Retinal pigment epithelial cell (primary cell): ENCODE data around the gene PRR22.

Experiments used
- DNase-seq: peaks from one replicate; pipeline ENCODE4 v3.0.0-alpha.2; 2010; ENCODE audit warnings: low read depth
- H3K4me3 ChIP-seq: 2 replicates; pipeline ENCODE4 v1.5.1; 2011; ENCODE audit warnings: mild to moderate bottlenecking, low read length, control low read depth, moderate library complexity
- CTCF ChIP-seq: conservative IDR thresholded peaks from 2 replicates; pipeline ENCODE4 v1.5.1; 2011; ENCODE audit warnings: low read depth, low read length, control low read depth, inconsistent platforms

PRR22 gene

DNA sequence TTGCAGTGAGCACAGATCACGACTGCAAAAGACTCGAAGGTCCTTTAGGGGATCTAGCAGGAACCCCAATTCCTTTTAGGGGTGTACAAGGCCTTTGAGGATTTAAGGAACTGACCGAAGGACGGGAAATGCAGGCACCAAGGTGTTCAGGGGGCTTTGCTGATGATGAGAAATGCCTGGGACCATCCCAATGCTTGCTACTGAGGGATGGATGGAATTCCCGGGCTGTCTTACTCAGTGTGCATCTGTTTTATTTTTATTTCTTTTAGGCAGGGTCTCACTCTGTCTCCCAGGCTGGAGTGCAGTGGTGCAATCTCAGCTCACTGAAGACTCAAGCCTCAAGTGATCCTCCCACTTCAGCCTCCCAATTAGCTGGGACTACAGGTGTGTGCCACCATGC lies 11.3 kb downstream of the PRR22 start:
- DNase-seq: no peak
- no peak for TF ChIP-seq CTCF
- H3K4me3 ChIP-seq: no peak overlapping the region

DNA sequence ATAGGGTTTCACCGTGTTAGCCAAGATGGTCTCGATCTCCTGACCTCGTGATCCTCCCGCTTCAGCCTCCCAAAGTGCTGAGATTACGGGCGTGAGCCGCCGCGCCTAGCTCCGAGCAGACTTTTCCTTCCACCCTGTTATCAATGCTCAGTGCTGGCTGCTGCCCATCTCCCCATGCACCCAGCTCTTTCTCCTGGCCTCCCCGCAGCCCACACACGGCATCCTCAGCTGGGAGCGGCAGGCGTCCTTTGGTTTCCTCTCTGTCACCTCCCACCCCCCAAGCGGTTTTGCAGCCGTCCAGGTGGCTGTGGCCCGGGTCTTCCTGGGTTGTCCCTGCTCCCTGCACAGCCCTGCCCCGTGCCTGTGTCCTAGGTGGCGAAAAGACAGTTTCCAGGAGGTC lies 12.1 kb downstream of the PRR22 start:
- no peak for TF ChIP-seq CTCF
- no peak for DNase-seq

DNA sequence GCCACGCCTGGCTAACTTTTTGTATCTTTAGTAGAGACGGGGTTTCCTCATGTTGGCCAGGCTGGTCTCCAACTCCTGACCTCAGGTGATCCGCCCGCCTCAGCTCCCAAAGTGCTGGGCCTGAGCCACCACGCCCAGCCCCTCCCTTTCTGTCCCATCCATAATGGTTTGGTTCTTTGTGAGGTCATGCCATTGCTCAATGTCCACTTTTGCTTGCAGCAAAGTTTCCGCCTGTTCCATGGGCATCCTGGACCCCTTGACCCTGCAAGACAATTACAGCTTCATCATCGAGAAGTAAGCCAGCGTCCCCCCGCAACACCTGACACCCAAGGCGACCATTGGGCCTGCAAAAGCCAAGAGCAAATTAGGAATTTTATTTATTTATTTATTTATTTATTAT lies 16.6 kb downstream of the PRR22 start:
- DNase-seq: no peak
- TF ChIP-seq CTCF: no peak
- no peak overlapping the region for H3K4me3 ChIP-seq

More for the DNA sequence above, 12.1 kb downstream of the PRR22 start:
- H3K4me3 ChIP-seq: no peak overlapping the region

GRCh38 chr19:5765220-5765619 lies 19.3 kb downstream of the PRR22 start:
- H3K4me3 ChIP-seq: no peak overlapping the region
- DNase-seq: no peak
- TF ChIP-seq CTCF: no peak

DNA sequence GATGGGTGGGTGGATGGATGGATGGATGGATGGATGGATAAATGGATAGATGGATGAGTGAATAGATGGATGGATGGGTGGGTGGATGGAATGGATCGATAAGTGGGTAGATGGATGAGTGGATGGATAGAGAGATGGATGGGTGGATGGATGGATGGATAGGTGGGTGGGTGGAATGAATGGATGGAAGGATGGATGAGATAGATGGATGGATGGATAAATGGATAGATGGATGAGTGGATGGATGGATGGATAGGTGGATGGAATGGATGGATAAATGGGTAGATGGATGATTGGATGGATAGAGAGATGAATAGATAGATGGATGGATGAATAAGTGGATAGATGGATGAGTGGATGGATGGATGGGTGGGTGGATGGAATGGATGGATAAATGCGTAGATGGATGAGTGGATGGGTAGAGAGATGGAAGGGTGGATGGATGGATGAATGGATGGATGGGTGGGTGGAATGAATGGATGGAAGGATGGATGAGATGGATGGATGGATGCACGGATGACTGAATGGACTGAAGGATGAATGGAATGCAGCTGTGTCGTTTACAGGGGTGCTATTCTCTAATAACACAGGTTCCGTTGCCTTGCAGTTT lies 21.8 kb downstream of the PRR22 start:
- no peak for DNase-seq
- TF ChIP-seq CTCF: no peak
- no peak overlapping the region for H3K4me3 ChIP-seq

DNA sequence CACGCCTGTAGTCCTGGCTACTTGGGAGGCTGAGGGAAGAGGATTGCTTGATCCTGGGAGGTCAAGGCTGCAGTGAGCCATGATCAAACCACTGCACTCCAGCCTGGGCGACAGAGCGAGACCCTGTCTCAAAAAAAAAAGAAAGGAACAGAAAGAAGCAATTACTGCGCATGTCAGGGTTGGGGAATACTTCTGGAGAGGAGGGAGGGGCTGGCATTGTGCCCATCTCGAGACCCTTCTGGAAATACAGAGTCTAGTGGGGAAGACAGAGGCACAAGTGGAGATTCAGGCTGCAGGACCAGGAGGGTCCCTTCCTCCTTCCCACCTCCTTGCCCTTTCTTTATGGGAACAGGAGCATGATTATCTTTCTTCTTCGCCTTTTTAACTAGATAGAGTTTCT lies 30.8 kb downstream of the PRR22 start:
- no peak for TF ChIP-seq CTCF
- DNase-seq: no peak
- H3K4me3 ChIP-seq: no peak overlapping the region

- no peak for TF ChIP-seq CTCF
Measured at GRCh38 chr19:5751709-5752108, 32.8 kb downstream of the PRR22 start.

More at GRCh38 chr19:5751709-5752108, 32.8 kb downstream of the PRR22 start:
- DNase-seq: no peak
- H3K4me3 ChIP-seq: no peak overlapping the region
